ENCODE measurements around the gene DHCR24. TPM values are rescaled to one million over a fixed set of nuclear protein-coding genes. Genes with fewer than 3 reads are reported as not detected.

The DHCR24 gene
- total RNA-seq, 4 donors from 2014 or later = 5.3 to 36.1 (median 13.7) TPM

GRCh38 chr1:54866801-54867716, 19.9 kb downstream of the DHCR24 start:
- Histone ChIP-seq H3K27me3 (no peaks in the 10 kb centered on the region), H3K9me3 (no peaks in the 10 kb centered on the region), H3K4me1 (no peaks in the 10 kb centered on the region), H3K27ac (no peak overlapping the region), H3K4me3 (no peak overlapping the region), H3K36me3 (no peaks in the 10 kb centered on the region)
- DNase-seq = no peak
- TF ChIP-seq POLR2A (IDR thresholded peaks at IDR 0.05) = no peak
- TF ChIP-seq, protein P1, sequence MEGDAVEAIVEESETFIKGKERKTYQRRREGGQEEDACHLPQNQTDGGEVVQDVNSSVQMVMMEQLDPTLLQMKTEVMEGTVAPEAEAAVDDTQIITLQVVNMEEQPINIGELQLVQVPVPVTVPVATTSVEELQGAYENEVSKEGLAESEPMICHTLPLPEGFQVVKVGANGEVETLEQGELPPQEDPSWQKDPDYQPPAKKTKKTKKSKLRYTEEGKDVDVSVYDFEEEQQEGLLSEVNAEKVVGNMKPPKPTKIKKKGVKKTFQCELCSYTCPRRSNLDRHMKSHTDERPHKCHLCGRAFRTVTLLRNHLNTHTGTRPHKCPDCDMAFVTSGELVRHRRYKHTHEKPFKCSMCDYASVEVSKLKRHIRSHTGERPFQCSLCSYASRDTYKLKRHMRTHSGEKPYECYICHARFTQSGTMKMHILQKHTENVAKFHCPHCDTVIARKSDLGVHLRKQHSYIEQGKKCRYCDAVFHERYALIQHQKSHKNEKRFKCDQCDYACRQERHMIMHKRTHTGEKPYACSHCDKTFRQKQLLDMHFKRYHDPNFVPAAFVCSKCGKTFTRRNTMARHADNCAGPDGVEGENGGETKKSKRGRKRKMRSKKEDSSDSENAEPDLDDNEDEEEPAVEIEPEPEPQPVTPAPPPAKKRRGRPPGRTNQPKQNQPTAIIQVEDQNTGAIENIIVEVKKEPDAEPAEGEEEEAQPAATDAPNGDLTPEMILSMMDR (IDR thresholded peaks at IDR 0.05) = no peak
- intact Hi-C loops (cut with DNase I; ENCODE audit: low total_unique reads) = no loop called here

GRCh38 chr1:54865238-54866073, 21.5 kb downstream of the DHCR24 start:
- Histone ChIP-seq H3K36me3 (no peaks in the 10 kb centered on the region), H3K27ac (no peak overlapping the region), H3K4me1 (no peaks in the 10 kb centered on the region), H3K9me3 (no peaks in the 10 kb centered on the region), H3K4me3 (no peak overlapping the region), H3K27me3 (no peaks in the 10 kb centered on the region)
- intact Hi-C loops (cut with DNase I; ENCODE audit: low total_unique reads) = no loop called here
- DNase-seq = no peak
- TF ChIP-seq, protein P1 (IDR thresholded peaks at IDR 0.05) = no peak

DNA sequence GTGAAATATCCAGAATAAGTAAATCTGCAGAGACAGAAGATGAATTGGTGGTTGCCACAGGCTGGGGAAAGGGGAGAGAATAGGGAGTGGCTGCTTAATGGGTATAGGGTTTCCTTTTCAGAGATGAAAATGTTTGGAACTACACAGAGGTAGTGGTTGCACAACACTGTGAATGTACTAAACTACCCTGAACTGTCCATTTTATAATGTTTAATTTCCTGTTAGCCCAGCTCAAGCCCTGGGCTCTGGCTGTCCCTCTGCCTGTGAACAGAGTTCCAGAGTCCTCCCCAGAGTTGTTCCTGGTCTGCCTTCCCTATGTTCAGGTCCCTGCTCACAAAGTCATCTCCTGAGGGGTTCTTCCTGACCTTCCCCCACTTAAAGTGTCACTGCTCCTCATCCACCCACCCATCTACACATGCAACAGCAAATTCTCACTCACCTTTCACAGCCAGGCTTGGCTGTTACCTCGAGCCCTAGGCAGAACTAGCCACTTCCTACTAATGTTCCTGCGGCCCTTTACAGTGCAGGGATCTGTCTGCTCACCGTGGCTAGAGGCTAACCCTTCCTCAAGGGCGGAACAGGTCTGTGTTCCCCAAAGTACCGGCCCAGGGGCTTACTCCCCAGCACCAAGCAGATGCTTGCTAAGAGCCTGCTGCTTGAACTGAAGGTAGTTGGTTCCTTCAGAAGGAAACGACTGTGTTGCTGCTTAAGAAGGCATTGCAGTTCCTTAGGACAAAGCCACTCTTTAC, 22.4 kb downstream of the DHCR24 start:
- no peak overlapping the region for H3K4me3 ChIP-seq
- H3K4me1 ChIP-seq = no peaks in the 10 kb centered on the region
- H3K9me3 ChIP-seq = no peaks in the 10 kb centered on the region
- H3K36me3 ChIP-seq = no peaks in the 10 kb centered on the region
- TF ChIP-seq POLR2A (IDR thresholded peaks at IDR 0.05) = no peak
- TF ChIP-seq, protein P1 (IDR thresholded peaks at IDR 0.05) = no peak
- no peaks in the 10 kb centered on the region for H3K27me3 ChIP-seq
- no peak for DNase-seq
- H3K27ac ChIP-seq = no peak overlapping the region
- intact Hi-C loops (cut with DNase I; ENCODE audit: low total_unique reads) = no loop called here

DNA sequence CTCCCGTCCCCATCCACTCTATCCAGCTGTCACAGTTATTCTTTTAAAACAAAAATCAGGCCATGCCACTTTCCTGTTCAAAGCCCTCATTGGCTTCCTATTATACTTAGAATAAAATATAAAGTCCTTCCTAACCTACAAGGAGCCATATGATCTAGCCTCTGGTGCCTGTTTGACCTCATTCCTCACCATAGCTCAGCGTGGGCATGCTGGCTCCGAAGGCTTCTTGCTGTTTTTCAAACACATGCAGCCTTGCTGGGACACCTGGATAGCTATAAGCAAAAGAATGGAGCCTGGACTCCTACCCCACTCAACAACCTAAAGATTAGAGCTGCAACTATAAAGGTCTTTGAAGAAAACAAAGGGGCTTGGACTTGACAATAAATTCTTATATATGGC, 23.7 kb downstream of the DHCR24 start:
- Histone ChIP-seq H3K36me3 (no peaks in the 10 kb centered on the region), H3K4me1 (no peaks in the 10 kb centered on the region), H3K27me3 (no peaks in the 10 kb centered on the region), H3K4me3 (no peak overlapping the region), H3K9me3 (no peaks in the 10 kb centered on the region), H3K27ac (no peak overlapping the region)
- no peak for DNase-seq
- intact Hi-C loops (cut with DNase I; ENCODE audit: low total_unique reads) = no loop called here
- TF ChIP-seq POLR2A (IDR thresholded peaks at IDR 0.05) = no peak
- TF ChIP-seq, protein P1 (IDR thresholded peaks at IDR 0.05) = no peak
